Measurements from ENCODE around the gene CYP4V2.

Gene CYP4V2

DNA sequence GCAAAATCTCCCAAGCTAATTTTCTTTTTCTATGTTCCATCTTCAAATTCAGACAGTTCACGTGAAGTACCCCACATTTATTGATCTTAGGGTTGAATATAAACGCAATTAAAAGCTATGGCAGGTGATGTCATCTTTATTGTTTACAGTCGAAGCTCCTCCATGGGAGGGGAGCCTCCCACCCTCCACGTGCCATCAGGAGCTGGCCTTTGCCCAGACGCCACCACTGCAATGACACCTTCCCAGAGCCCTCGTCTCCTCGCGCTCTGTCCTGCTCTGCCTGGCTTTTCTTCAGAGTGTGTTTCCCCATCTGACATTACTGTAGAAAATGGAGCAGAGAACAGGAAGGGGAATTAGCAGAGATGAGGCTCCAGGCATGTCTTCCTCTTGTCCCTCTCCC lies 18.8 kb upstream of the CYP4V2 start:
- Histone ChIP-seq H3K4me1 (ENCODE audit: insufficient read depth, low read length, severe bottlenecking) (no peaks in the 10 kb centered on the region), H3K27ac (ENCODE audit: low read depth, low read length, poor library complexity, severe bottlenecking) (no peak overlapping the region), H3K4me2 (ENCODE audit: low read length) (no peak overlapping the region), H3K27me3 (ENCODE audit: insufficient read depth, low read length) (no peaks in the 10 kb centered on the region; the same call in 1 of the 2 replicates), H3K36me3 (ENCODE audit: insufficient read depth, low read length) (no peaks in the 10 kb centered on the region), H3K9me2 (ENCODE audit: low read depth, low read length) (no peaks in the 10 kb centered on the region), H4K20me1 (ENCODE audit: insufficient read depth, low read length) (no peaks in the 10 kb centered on the region), H3F3A (ENCODE audit: insufficient read depth, low read length) (no peaks in the 10 kb centered on the region), H3K4me3 (ENCODE audit: low read depth, low read length, poor library complexity, severe bottlenecking) (no peak overlapping the region), H3K9ac (ENCODE audit: low read length) (no peak overlapping the region), H3K79me2 (ENCODE audit: insufficient read depth, low read length) (no peaks in the 10 kb centered on the region), H2AFZ (ENCODE audit: low read length) (no peak overlapping the region), H3K9me3 (ENCODE audit: low read length) (no peaks in the 10 kb centered on the region)
- no peak for TF ChIP-seq EZH2 (IDR thresholded peaks at IDR 0.05; ENCODE audit: borderline replicate concordance, low read length)
- TF ChIP-seq, protein P1, sequence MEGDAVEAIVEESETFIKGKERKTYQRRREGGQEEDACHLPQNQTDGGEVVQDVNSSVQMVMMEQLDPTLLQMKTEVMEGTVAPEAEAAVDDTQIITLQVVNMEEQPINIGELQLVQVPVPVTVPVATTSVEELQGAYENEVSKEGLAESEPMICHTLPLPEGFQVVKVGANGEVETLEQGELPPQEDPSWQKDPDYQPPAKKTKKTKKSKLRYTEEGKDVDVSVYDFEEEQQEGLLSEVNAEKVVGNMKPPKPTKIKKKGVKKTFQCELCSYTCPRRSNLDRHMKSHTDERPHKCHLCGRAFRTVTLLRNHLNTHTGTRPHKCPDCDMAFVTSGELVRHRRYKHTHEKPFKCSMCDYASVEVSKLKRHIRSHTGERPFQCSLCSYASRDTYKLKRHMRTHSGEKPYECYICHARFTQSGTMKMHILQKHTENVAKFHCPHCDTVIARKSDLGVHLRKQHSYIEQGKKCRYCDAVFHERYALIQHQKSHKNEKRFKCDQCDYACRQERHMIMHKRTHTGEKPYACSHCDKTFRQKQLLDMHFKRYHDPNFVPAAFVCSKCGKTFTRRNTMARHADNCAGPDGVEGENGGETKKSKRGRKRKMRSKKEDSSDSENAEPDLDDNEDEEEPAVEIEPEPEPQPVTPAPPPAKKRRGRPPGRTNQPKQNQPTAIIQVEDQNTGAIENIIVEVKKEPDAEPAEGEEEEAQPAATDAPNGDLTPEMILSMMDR (IDR thresholded peaks at IDR 0.05; ENCODE audit: low read length) = no peak

DNA sequence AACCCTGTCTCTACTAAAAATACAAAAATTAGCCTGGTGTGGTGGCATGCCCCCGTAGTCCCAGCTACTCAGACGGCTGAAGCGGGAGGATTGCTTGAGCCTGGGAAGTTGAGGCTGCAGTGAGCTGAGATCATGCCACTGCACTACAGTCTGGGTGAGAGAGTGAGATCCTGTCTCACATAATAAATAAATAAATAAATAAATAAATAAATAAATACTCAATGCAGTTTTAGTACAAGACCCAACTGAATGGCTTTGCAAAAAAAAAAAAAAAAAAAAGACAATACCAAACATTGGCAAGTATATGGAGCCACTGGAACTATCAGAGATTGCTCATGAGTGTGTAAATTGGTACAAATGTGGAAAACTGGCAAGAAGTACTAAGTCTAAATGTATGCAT lies 3.3 kb upstream of the CYP4V2 start:
- Histone ChIP-seq H4K20me1 (ENCODE audit: insufficient read depth, low read length) (no peaks in the 10 kb centered on the region), H3K27ac (ENCODE audit: low read depth, low read length, poor library complexity, severe bottlenecking) (no peak overlapping the region), H3K9me3 (ENCODE audit: low read length) (no peaks in the 10 kb centered on the region), H3K9me2 (ENCODE audit: low read depth, low read length) (no peaks in the 10 kb centered on the region), H2AFZ (ENCODE audit: low read length) (no peak overlapping the region), H3K79me2 (ENCODE audit: insufficient read depth, low read length) (no peaks in the 10 kb centered on the region), H3K4me2 (ENCODE audit: low read length) (no peak overlapping the region), H3F3A (ENCODE audit: insufficient read depth, low read length) (no peaks in the 10 kb centered on the region), H3K4me3 (ENCODE audit: low read depth, low read length, poor library complexity, severe bottlenecking) (no peak overlapping the region), H3K27me3 (ENCODE audit: insufficient read depth, low read length) (no peaks in the 10 kb centered on the region), H3K36me3 (ENCODE audit: insufficient read depth, low read length) (no peaks in the 10 kb centered on the region), H3K4me1 (ENCODE audit: insufficient read depth, low read length, severe bottlenecking) (peaks cover 22% of the 10 kb centered on the region), H3K9ac (ENCODE audit: low read length) (no peak overlapping the region)
- TF ChIP-seq, protein P1 (IDR thresholded peaks at IDR 0.05; ENCODE audit: low read length) = no peak
- TF ChIP-seq EZH2 (IDR thresholded peaks at IDR 0.05; ENCODE audit: borderline replicate concordance, low read length) = no peak

DNA sequence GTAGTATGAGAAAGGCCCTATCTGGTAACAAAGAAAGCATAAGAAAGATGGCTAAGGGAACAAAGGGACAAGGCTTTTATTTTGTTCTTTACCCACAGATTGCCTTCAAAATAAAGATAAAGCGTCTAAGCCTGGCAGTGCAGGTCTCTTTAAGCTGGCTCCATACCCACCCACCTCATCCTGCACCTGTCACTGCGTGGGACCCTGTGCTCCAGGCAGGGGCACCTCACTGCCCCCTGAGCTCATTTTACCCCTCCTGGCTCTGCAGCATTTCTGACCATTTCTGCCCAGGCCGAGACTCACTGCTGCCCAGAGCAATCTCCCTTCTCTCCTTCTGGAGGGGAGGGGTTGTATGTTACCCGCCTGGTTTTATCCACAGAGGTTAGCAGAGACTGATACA lies 1.7 kb upstream of the CYP4V2 start:
- Histone ChIP-seq H3K4me2 (ENCODE audit: low read length) (no peak overlapping the region), H3K9me2 (ENCODE audit: low read depth, low read length) (no peaks in the 10 kb centered on the region), H3K27ac (ENCODE audit: low read depth, low read length, poor library complexity, severe bottlenecking) (no peak overlapping the region), H2AFZ (ENCODE audit: low read length) (no peak overlapping the region), H3K9ac (ENCODE audit: low read length) (no peak overlapping the region; the same call in 1 of the 2 replicates), H3K4me3 (ENCODE audit: low read depth, low read length, poor library complexity, severe bottlenecking) (no peak overlapping the region), H3K4me1 (ENCODE audit: insufficient read depth, low read length, severe bottlenecking) (peaks cover 22% of the 10 kb centered on the region), H3K9me3 (ENCODE audit: low read length) (no peaks in the 10 kb centered on the region), H3F3A (ENCODE audit: insufficient read depth, low read length) (no peaks in the 10 kb centered on the region), H3K36me3 (ENCODE audit: insufficient read depth, low read length) (no peaks in the 10 kb centered on the region), H3K79me2 (ENCODE audit: insufficient read depth, low read length) (no peaks in the 10 kb centered on the region), H3K27me3 (ENCODE audit: insufficient read depth, low read length) (no peaks in the 10 kb centered on the region), H4K20me1 (ENCODE audit: insufficient read depth, low read length) (no peaks in the 10 kb centered on the region)
- no peak for TF ChIP-seq EZH2 (IDR thresholded peaks at IDR 0.05; ENCODE audit: borderline replicate concordance, low read length)
- TF ChIP-seq, protein P1 (IDR thresholded peaks at IDR 0.05; ENCODE audit: low read length) = no peak

All from OCI-LY1 (cell line).